ENCODE data around the gene EXOC4. TPM values are rescaled to one million over a fixed set of nuclear protein-coding genes. Genes with fewer than 3 reads are reported as not detected.

Gene EXOC4
- total RNA-seq, 3 donors from 2014 or later = 63.9 to 90.2 (median 89.5) TPM

DNA sequence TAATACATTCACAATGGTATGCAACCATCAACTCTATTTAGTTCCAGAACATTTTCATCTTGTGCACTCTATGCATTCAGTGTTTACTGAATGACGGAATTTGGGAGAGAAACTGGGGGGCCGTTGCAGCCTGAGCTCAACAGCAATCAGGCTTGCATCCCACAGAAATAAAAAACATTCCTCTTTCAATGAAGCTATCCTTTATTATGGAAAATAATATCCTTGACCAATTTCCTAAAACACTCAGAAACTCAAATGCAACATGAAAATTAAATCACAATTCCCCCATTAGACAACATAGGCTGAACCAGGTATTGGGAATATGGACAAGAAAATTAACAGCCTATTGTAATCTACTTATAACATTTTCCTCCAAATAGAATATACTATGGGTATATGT, 6.3 kb upstream of the EXOC4 start:
- Histone ChIP-seq H3K36me3 (ENCODE audit: low read depth) (no peaks in the 10 kb centered on the region), H3K4me1 (ENCODE audit: low read depth) (no peaks in the 10 kb centered on the region), H3K9me3 (no peaks in the 10 kb centered on the region), H3K4me3 (no peak overlapping the region)
- DNase-seq (no peak), ATAC-seq (no peak)
- no peak for TF ChIP-seq CTCF (IDR thresholded peaks at IDR 0.05)
- intact Hi-C loops (cut with DNase I, micrococcal nuclease) = no loop called here

DNA sequence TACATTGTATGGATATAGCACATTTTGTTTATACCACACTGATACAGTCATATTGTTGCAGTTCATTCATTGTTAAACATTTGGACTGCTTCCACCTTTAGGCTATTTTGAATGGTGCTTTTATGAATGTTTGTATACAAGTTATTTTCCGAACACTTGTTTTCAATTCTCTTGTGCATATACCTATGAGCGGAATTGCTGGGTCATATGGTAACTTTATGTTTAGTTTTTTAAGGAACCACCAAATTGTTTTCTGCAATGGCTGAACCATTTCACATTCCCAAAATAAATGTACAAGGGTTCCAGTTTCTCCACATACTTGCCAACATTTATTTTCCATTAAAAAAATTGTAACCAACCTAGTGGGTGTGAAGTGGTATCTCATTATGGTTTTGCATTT, 4.0 kb upstream of the EXOC4 start:
- no peaks in the 10 kb centered on the region for H3K9me3 ChIP-seq
- no peak overlapping the region for H3K4me3 ChIP-seq
- intact Hi-C loops (cut with DNase I, micrococcal nuclease) = no loop called here
- DNase-seq (no peak), ATAC-seq (no peak)
- no peaks in the 10 kb centered on the region for H3K36me3 ChIP-seq (ENCODE audit: low read depth)
- no peak for TF ChIP-seq CTCF (IDR thresholded peaks at IDR 0.05)
- peaks cover 5% of the 10 kb centered on the region for H3K4me1 ChIP-seq (ENCODE audit: low read depth)

DNA sequence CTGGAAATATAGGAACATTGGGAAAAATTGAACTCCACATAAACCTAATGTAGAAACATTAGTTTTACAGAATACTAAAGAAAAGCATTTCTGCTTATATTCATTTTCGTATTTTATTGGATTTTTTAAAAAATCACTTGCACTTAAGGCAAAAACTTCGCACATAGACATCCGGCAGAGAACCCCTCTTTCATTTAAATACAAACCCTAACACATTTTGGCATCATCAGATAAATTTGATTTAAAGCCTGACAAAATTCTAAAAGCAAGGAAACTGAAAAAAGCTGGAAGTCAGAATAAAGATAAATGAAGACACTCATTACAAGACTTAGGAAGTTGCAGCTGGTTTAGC, 396 bp upstream of the EXOC4 start:
- ATAC-seq (no peak), DNase-seq (no peak)
- TF ChIP-seq CTCF (IDR thresholded peaks at IDR 0.05) = no peak
- H3K4me3 ChIP-seq = peak overlapping the region; percentile 81
- H3K4me1 ChIP-seq (ENCODE audit: low read depth) = peaks cover 9% of the 10 kb centered on the region
- no peaks in the 10 kb centered on the region for H3K36me3 ChIP-seq (ENCODE audit: low read depth)
- H3K9me3 ChIP-seq = no peaks in the 10 kb centered on the region
- intact Hi-C loops (cut with DNase I, micrococcal nuclease) = no loop called here

- Histone ChIP-seq H3K36me3 (ENCODE audit: low read depth) (no peaks in the 10 kb centered on the region), H3K4me1 (ENCODE audit: low read depth) (peaks cover 9% of the 10 kb centered on the region), H3K9me3 (no peaks in the 10 kb centered on the region), H3K4me3 (peak overlapping the region; percentile 81)
- peak; percentile 28 for ATAC-seq
- intact Hi-C loops (cut with DNase I, micrococcal nuclease) = no loop called here
- TF ChIP-seq CTCF (IDR thresholded peaks at IDR 0.05) = no peak
- DNase-seq = peak in 2 of 3 donors; percentile 26 to 32
Measured at GRCh38 chr7:133253519-133253875, 619 bp downstream of the EXOC4 start.

GRCh38 chr7:133255486-133255885, 2.6 kb downstream of the EXOC4 start:
- no peak overlapping the region for H3K4me3 ChIP-seq
- H3K36me3 ChIP-seq (ENCODE audit: low read depth) = no peaks in the 10 kb centered on the region
- ATAC-seq (no peak), DNase-seq (no peak)
- intact Hi-C loops (cut with DNase I, micrococcal nuclease) = no loop called here
- H3K4me1 ChIP-seq (ENCODE audit: low read depth) = peaks cover 9% of the 10 kb centered on the region
- TF ChIP-seq CTCF (IDR thresholded peaks at IDR 0.05) = no peak
- no peaks in the 10 kb centered on the region for H3K9me3 ChIP-seq

DNA sequence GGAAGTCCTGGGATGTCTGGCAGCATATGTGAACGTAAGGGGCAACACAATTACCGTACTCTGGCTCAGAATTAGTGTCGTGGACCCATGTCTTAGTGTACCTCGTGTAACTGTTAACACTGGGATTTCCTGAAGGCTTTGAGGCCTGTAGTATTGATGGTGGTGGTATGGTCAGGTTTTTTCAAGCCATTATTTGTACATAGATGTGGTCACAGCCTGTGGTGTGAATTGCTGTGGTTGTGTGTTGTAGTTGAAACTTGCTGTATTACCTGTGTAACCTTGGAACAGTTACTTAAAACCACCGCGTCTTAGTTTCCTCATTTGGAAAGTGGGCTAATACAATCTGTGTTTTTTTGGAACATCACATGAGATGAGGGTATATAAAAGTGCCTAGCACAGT, 5.3 kb downstream of the EXOC4 start:
- no peak for DNase-seq
- no peaks in the 10 kb centered on the region for H3K9me3 ChIP-seq
- no peak overlapping the region for H3K4me3 ChIP-seq
- H3K36me3 ChIP-seq (ENCODE audit: low read depth) = no peaks in the 10 kb centered on the region
- no peak for TF ChIP-seq CTCF (IDR thresholded peaks at IDR 0.05)
- peaks cover 9% of the 10 kb centered on the region for H3K4me1 ChIP-seq (ENCODE audit: low read depth)
- no peak for ATAC-seq
- intact Hi-C loops (cut with DNase I, micrococcal nuclease) = no loop called here

All from mucosa of descending colon (tissue), 3 donors.